Measurements from ENCODE around the gene TXNDC11. TPM values are rescaled to one million over a fixed set of nuclear protein-coding genes. Genes with fewer than 3 reads are reported as not detected.

TXNDC11 gene
- total and polyA plus RNA-seq, 2 experiments from 2014 or later: 6.8 to 12.0 TPM

GRCh38 chr16:11684231-11685025 lies 58.2 kb downstream of the TXNDC11 start:
- DNase-seq (ENCODE audit: low spot score) (no peak), ATAC-seq (no peak)
- 0 out of 2 replicates have a peak overlapping the region, but pooled peaks have one; percentile 9 for H3K27ac Mint-ChIP-seq
- TF ChIP-seq EZH2phosphoT487 (IDR thresholded peaks at IDR 0.05; ENCODE audit: unreplicated experiment) (no peak), CTCF (conservative IDR thresholded peaks at IDR 0.05; ENCODE audit: low read depth in 2 of 2) (no peak), EZH2 (IDR thresholded peaks at IDR 0.05; ENCODE audit: low read depth, unreplicated experiment) (no peak), NANOG (IDR thresholded peaks at IDR 0.05; ENCODE audit: borderline replicate concordance) (no peak), REST (IDR thresholded peaks at IDR 0.05; ENCODE audit: unreplicated experiment) (no peak), ZNF462 (CRISPR knock-in tag; IDR thresholded peaks at IDR 0.05) (no peak), ZNF114 (CRISPR knock-in tag; IDR thresholded peaks at IDR 0.05) (no peak), ETS1 (IDR thresholded peaks at IDR 0.05) (no peak), ZNF331 (CRISPR knock-in tag; IDR thresholded peaks at IDR 0.05; ENCODE audit: low read depth) (no peak), CREB1 (CRISPR knock-in tag; IDR thresholded peaks at IDR 0.05; ENCODE audit: low read depth) (no peak), JUNB (IDR thresholded peaks at IDR 0.05; ENCODE audit: unreplicated experiment) (no peak)
- Histone ChIP-seq H3F3A (replicated peaks; ENCODE audit: low read depth) (0 out of 2 replicates have a peak, but pooled peaks cover 2% of the 10 kb centered on the region), H4K20me1 (replicated peaks; ENCODE audit: insufficient read depth) (peaks cover 8% of the 10 kb centered on the region; the same call in 1 of the 2 replicates), H2AFZ (no peak overlapping the region), H3K9me2 (ENCODE audit: insufficient read depth) (no peaks in the 10 kb centered on the region), H3K79me2 (replicated peaks; ENCODE audit: insufficient read depth) (no peaks in the 10 kb centered on the region), H3K27ac (ENCODE audit: low read depth) (no peak overlapping the region), H3K36me3 (ENCODE audit: insufficient read depth) (peaks cover 8% of the 10 kb centered on the region; the same call in 1 of the 2 replicates), H3K4me3 (no peak overlapping the region), H3K4me1 (ENCODE audit: insufficient read depth) (0 out of 2 replicates have a peak, but pooled peaks cover 4% of the 10 kb centered on the region), H3K4me2 (no peak overlapping the region), H3K27me3 (ENCODE audit: insufficient read depth) (no peaks in the 10 kb centered on the region)
- H3K4me1 Mint-ChIP-seq: peaks cover 8% of the 10 kb centered on the region; the same call in 2 of the 3 replicates
- no peaks in the 10 kb centered on the region for H3K9me3 Mint-ChIP-seq
- peaks cover 4% of the 10 kb centered on the region for H3K27me3 Mint-ChIP-seq (ENCODE audit: insufficient read depth, low read depth, poor library complexity)
- peaks cover 25% of the 10 kb centered on the region; the same call in 2 of the 3 replicates for H3K36me3 Mint-ChIP-seq (ENCODE audit: low read depth)
- no peak overlapping the region for H3K4me3 Mint-ChIP-seq
